H1 (cell line): ENCODE results near the gene KRT23. TPM values are rescaled to one million over a fixed set of nuclear protein-coding genes. Genes with fewer than 3 reads are reported as not detected.

Source experiments
- BACH1 ChIP-seq: IDR thresholded peaks from 2 replicates; pipeline ENCODE4 v1.6.1; 2012; ENCODE audit warnings: low read length, improper control_type of control experiment
- CBX8 ChIP-seq: fragments of 300-800, 300-1000 bp; sonication (generic); IDR thresholded peaks from 2 replicates; pipeline ENCODE4 v1.7.1; 2016; ENCODE audit warnings: low read depth, low read length, borderline replicate concordance
- CHD7 ChIP-seq: fragments of 300-600 bp; sonication (generic); IDR thresholded peaks from 2 replicates; pipeline ENCODE4 v1.7.1; 2012; ENCODE audit warnings: low read length, moderate library complexity, mild to moderate bottlenecking, inconsistent platforms; ENCODE audit not compliant: insufficient replicate concordance
- HDAC2 ChIP-seq, 2 experiments: fragments of 300-600 bp in 1 of 2; sonication (generic) in 1 of 2; IDR thresholded peaks; 2 replicates each; pipeline ENCODE4 v1.6.1; 2011 to 2012; ENCODE audit warnings: low read depth in 2 of 2, low read length in 2 of 2, mild to moderate bottlenecking in 2 of 2, moderate library complexity in 2 of 2, borderline replicate concordance in 1 of 2, inconsistent platforms in 1 of 2
- HDAC6 ChIP-seq: IDR thresholded peaks from one replicate; pipeline ENCODE4 v1.7.1; 2012; ENCODE audit warnings: low read depth, mild to moderate bottlenecking, inconsistent platforms, low read length, moderate library complexity
- JUN ChIP-seq: IDR thresholded peaks from 2 replicates; pipeline ENCODE4 v1.6.1; 2011; ENCODE audit warnings: low read depth, mild to moderate bottlenecking, improper control_type of control experiment, low read length
- KDM4A ChIP-seq: IDR thresholded peaks from one replicate; pipeline ENCODE4 v1.7.1; 2012; ENCODE audit warnings: low read depth, mild to moderate bottlenecking, moderate library complexity, low read length, inconsistent platforms; ENCODE audit not compliant: severe bottlenecking
- NRF1 ChIP-seq: IDR thresholded peaks from 2 replicates; pipeline ENCODE4 v1.6.1; 2011; ENCODE audit warnings: mild to moderate bottlenecking, low read depth, low read length, improper control_type of control experiment
- SP2 ChIP-seq: IDR thresholded peaks from 2 replicates; pipeline ENCODE4 v1.6.1; 2012; ENCODE audit warnings: mild to moderate bottlenecking, low read length, inconsistent platforms
- USF2 ChIP-seq: IDR thresholded peaks from 2 replicates; pipeline ENCODE4 v1.6.1; 2011; ENCODE audit warnings: low read length, improper control_type of control experiment
- ZNF274 ChIP-seq: IDR thresholded peaks from 2 replicates; pipeline ENCODE4 v1.7.0; 2012; ENCODE audit warnings: low read length, borderline replicate concordance; ENCODE audit errors: extremely low read depth
- polyA plus RNA-seq, 7 experiments: library from polyadenylated mRNA; depleted of rRNA in 3 of 7; stranded (reverse) in 5 of 7; unstranded in 2 of 7; fragments of >200 nt in 5 of 7; fragments of 200-250 nt in 2 of 7; gene quantifications; 1 replicate in 5 of 7; 2 replicates in 1 of 7; 4 replicates in 1 of 7; pipeline versions ENCODE4 v1.2.1 to v1.2.3, GENCODE V29; 2011 to 2013; ENCODE audit warnings: missing spikeins in 2 of 7, mixed read lengths in 2 of 7
- total RNA-seq: library from RNA; stranded (reverse); fragmentation: NEBNext Ultra II Directional; extraction: Animal tissue kit (Norgen Biotek cat#: 25700); gene quantifications from 2 replicates; pipeline ENCODE4 v1.2.1, GENCODE V29; 2021

Gene KRT23
- total and polyA plus RNA-seq, 2 of the 8 experiments (the other 6 are each of a cell fraction or from before 2014, with no cell fraction given): not detected

GRCh38 chr17:40938981-40939380 is 1.5 kb upstream of the KRT23 start (continued):
- TF ChIP-seq CHD7 (no peak), BACH1 (no peak), SP2 (no peak), KDM4A (no peak), USF2 (no peak), CBX8 (no peak), ZNF274 (no peak), JUN (no peak), HDAC2 (IDR thresholded peaks at IDR 0.05; ENCODE audit: borderline replicate concordance in 1 of 2, low read depth in 2 of 2, low read length in 2 of 2) (no peak), NRF1 (no peak), HDAC6 (no peak)
